ENCODE measurements around the gene TBKBP1. TPM values are rescaled to one million over a fixed set of nuclear protein-coding genes. Genes with fewer than 3 reads are reported as not detected.

Gene TBKBP1
- total and polyA plus RNA-seq, 9 of the 15 experiments (the other 6 are each of a cell fraction or from before 2014, with no cell fraction given), result 0.03 to 15.6 (median 6.8) TPM

- TF ChIP-seq HMGXB4 (CRISPR knock-in tag; IDR thresholded peaks at IDR 0.05), result no peak
- no peak for TF ChIP-seq SAFB (IDR thresholded peaks at IDR 0.05; ENCODE audit: borderline replicate concordance, low read depth, low read length)
- TF ChIP-seq, protein P1, sequence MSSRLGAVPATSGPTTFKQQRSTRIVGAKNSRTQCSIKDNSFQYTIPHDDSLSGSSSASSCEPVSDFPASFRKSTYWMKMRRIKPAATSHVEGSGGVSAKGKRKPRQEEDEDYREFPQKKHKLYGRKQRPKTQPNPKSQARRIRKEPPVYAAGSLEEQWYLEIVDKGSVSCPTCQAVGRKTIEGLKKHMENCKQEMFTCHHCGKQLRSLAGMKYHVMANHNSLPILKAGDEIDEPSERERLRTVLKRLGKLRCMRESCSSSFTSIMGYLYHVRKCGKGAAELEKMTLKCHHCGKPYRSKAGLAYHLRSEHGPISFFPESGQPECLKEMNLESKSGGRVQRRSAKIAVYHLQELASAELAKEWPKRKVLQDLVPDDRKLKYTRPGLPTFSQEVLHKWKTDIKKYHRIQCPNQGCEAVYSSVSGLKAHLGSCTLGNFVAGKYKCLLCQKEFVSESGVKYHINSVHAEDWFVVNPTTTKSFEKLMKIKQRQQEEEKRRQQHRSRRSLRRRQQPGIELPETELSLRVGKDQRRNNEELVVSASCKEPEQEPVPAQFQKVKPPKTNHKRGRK (tag; IDR thresholded peaks at IDR 0.05), result peak; percentile 25; the same call in 1 of the 2 replicates
- TF ChIP-seq KAT7 (CRISPR knock-in tag; IDR thresholded peaks at IDR 0.05; ENCODE audit: borderline replicate concordance), result no peak
- TF ChIP-seq, protein P2, sequence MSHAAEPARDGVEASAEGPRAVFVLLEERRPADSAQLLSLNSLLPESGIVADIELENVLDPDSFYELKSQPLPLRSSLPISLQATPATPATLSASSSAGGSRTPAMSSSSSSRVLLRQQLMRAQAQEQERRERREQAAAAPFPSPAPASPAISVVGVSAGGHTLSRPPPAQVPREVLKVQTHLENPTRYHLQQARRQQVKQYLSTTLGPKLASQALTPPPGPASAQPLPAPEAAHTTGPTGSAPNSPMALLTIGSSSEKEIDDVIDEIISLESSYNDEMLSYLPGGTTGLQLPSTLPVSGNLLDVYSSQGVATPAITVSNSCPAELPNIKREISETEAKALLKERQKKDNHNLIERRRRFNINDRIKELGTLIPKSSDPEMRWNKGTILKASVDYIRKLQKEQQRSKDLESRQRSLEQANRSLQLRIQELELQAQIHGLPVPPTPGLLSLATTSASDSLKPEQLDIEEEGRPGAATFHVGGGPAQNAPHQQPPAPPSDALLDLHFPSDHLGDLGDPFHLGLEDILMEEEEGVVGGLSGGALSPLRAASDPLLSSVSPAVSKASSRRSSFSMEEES (CRISPR knock-in tag; IDR thresholded peaks at IDR 0.05), result no peak
- no peak for TF ChIP-seq KLF16 (IDR thresholded peaks at IDR 0.05)
- TF ChIP-seq, protein P3, sequence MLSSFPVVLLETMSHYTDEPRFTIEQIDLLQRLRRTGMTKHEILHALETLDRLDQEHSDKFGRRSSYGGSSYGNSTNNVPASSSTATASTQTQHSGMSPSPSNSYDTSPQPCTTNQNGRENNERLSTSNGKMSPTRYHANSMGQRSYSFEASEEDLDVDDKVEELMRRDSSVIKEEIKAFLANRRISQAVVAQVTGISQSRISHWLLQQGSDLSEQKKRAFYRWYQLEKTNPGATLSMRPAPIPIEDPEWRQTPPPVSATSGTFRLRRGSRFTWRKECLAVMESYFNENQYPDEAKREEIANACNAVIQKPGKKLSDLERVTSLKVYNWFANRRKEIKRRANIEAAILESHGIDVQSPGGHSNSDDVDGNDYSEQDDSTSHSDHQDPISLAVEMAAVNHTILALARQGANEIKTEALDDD (IDR thresholded peaks at IDR 0.05), result peak; percentile 43; the same call in 1 of the 2 replicates
- TF ChIP-seq, protein P4, sequence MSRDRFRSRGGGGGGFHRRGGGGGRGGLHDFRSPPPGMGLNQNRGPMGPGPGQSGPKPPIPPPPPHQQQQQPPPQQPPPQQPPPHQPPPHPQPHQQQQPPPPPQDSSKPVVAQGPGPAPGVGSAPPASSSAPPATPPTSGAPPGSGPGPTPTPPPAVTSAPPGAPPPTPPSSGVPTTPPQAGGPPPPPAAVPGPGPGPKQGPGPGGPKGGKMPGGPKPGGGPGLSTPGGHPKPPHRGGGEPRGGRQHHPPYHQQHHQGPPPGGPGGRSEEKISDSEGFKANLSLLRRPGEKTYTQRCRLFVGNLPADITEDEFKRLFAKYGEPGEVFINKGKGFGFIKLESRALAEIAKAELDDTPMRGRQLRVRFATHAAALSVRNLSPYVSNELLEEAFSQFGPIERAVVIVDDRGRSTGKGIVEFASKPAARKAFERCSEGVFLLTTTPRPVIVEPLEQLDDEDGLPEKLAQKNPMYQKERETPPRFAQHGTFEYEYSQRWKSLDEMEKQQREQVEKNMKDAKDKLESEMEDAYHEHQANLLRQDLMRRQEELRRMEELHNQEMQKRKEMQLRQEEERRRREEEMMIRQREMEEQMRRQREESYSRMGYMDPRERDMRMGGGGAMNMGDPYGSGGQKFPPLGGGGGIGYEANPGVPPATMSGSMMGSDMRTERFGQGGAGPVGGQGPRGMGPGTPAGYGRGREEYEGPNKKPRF (IDR thresholded peaks at IDR 0.05; ENCODE audit: low read depth, low read length), result no peak
- no peak for TF ChIP-seq DMBX1 (CRISPR knock-in tag; IDR thresholded peaks at IDR 0.05; ENCODE audit: borderline replicate concordance)
- TF ChIP-seq MNT (conservative IDR thresholded peaks at IDR 0.05), result no peak
- no peak for TF ChIP-seq GTF2A2 (tag; IDR thresholded peaks at IDR 0.05)
- peak; percentile 39; the same call in 1 of the 2 replicates for TF ChIP-seq TEAD4 (IDR thresholded peaks at IDR 0.05; ENCODE audit: low read length)
- TF ChIP-seq TEAD4 (CRISPR knock-in tag; IDR thresholded peaks at IDR 0.05; ENCODE audit: borderline replicate concordance), result no peak
- TF ChIP-seq ZKSCAN8 (CRISPR knock-in tag; IDR thresholded peaks at IDR 0.05), result no peak
- TF ChIP-seq ZNF23 (CRISPR knock-in tag; IDR thresholded peaks at IDR 0.05), result no peak
Observed at GRCh38 chr17:47719411-47720152, 25.6 kb downstream of the TBKBP1 start (continued).
